T-helper 1 cell (primary cell): Measurements from ENCODE around the gene POLR2J.
A peak's percentile ranks its signal among the peaks of the same experiment; 100 is the strongest.
"Not testable (repeated sequence)": the region's sequence is repeated elsewhere in the genome, so short reads cannot be mapped to it uniquely, and the experiment has no call there.

ENCODE experiments used
- DNase-seq, 5 donors: peaks; one replicate each; pipeline ENCODE4 v3.0.0-alpha.2; 2012 to 2020

Gene POLR2J

DNA sequence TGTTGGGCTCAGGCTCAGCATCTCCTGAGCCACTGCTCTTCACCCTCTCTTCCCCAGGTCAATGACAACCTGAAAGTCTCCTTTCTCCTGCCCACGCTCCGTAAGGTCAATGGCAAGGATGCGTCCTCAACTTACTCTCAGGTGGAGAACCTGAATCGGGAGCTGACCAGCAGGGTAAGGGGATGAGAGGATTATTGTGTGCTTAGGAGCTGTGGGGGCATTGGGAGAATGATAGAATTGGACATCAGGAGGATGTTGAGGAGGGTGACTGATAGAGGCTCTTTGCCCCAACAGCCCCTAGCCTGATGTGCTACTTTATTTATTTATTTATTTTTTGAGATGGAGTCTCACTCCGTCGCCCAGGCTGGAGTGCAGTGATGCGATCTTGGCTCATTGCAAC lies 12.6 kb downstream of the POLR2J start:
- DNase-seq, result no peak

GRCh38 chr7:102464577-102465280 lies 14.0 kb downstream of the POLR2J start, which contains the start of the genes ALKBH4 and LRWD1:
Gene ALKBH4, minus strand, starts transcription at chr7:102464863. Its CDS starts 27 bp downstream, at chr7:102464836.
Gene LRWD1, plus strand, starts transcription at chr7:102464984. Its CDS starts 97 bp downstream, at chr7:102465081.
- peak; percentile 88 to 94 (median 90) for DNase-seq

DNA sequence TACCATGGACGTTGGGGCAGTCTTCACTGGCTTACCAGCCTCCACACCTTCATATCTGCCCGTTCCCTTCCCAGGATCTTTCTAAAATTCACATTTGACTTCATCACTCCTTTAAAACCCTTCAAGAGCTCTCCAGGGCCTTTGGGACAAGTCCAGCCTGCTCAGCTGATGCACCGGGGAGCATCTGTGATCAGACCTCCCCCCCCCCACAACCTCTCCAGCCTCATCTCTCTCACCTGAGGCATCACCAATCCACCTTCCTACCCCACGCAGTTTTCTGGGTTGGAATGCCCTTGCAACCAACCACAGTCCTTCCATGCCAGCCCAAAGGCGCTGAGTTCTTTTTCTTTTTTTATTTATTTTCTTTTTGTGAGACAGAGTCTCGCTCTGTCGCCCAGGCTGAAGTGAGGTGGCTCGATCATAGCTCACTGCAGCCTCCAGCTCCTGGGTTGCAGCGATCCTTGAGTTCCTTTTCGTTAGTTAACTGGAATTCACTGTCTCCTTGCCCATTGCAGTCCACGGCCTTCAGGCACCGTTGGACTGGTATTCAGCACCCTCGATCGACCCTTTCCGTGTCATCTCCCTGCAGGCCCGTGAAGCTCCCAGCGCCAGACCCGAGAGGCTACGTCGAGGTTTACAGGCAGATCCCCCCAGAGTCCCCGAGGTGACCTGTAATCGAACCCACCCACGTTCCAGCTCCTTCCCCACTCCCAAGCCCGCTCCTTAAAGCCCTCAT lies 14.7 kb downstream of the POLR2J start:
- DNase-seq, result no peak

GRCh38 chr7:102460467-102460866 lies 18.3 kb downstream of the POLR2J start:
- DNase-seq, result no peak

- DNase-seq, result no peak
These were observed 19.4 kb downstream of the POLR2J start for GRCh38 chr7:102459221-102459844.

- no peak for DNase-seq
These were observed 21.3 kb downstream of the POLR2J start for GRCh38 chr7:102457352-102457924.

- no peak for DNase-seq
These were observed 22.4 kb downstream of the POLR2J start for GRCh38 chr7:102456327-102456726.

- DNase-seq, result no peak
These were observed 23.1 kb downstream of the POLR2J start for GRCh38 chr7:102455596-102455995.

GRCh38 chr7:102454932-102455331 lies 23.8 kb downstream of the POLR2J start:
- DNase-seq, result not testable (repeated sequence)

DNA sequence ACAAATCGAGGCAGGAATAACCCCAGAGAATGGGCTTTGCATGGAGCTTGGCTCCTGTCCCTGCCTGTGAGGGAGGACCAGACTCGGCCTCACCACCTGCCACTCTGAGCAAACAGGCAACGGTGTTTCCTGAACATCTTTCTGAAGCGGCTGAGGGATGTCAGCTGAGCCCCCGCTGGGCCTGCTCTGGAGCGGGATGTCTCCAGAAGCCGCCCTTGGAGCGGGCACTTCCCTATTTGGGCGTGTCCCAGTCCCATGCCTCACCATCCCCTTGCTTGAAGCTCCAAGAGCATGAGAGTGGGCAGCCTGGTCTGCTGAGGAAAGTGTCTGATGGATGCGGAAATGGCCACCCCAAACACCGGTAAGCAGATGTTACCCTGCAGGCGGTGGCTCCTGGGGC lies 24.3 kb downstream of the POLR2J start:
- no peak for DNase-seq

GRCh38 chr7:102453319-102453718 lies 25.4 kb downstream of the POLR2J start:
- DNase-seq, result no peak

DNA sequence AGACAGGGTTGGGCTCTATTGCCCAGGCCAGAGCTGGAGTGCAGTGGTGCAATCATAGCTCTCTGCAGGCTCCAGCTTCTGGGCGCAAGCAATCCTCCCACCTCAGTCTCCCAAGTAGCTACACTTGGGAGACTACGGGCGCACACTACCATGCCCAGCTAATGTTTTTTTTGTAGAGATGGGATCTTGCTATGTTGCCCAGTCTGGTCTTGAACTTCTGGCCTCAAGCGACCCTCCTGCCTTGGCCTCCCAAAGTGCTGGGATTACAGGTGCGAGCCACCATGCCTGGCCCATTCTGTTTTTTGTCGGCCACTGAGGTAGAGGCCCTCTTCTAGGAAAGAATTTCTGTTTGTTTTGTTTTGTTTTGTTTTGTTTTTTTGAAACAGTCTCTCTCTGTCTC lies 26.3 kb downstream of the POLR2J start:
- no peak for DNase-seq

DNA sequence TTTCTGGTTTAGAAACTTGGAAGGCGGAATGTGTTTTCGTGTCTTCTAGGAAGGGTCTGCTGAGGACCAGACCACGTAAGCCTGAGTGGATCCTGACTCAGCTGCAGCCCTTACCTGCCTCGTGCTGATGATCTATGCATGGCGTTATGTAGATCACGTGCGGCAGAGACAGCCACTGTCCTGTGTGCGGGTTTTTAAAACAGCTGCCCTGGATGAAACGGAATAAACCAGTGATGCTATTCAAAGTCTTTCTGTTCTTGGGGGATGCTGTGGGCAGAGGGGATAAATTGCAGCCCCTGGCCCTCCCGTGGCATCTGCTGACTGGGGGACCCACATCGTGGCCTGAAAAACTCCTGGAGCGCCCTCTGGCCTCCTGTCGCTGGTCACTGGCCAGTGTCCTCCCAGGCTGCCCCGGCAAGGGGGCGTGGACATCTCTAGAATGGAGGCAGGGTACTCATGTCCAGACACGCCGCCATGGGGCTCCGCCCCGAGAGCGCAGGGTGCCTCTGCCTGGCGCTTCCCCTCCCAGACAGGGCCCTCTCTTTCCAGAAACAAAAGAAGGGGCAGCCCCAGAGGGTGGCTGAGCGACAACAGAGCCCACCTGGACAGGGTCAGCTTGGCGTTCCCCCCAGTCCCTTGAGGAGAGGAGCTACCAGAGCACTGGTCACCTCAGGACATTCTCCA lies 27.2 kb downstream of the POLR2J start:
- DNase-seq, result no peak

- DNase-seq, result peak in 3 of 5 donors; percentile 42 to 46 (median 44)
These were observed 28.5 kb downstream of the POLR2J start for GRCh38 chr7:102450242-102450641.

DNA sequence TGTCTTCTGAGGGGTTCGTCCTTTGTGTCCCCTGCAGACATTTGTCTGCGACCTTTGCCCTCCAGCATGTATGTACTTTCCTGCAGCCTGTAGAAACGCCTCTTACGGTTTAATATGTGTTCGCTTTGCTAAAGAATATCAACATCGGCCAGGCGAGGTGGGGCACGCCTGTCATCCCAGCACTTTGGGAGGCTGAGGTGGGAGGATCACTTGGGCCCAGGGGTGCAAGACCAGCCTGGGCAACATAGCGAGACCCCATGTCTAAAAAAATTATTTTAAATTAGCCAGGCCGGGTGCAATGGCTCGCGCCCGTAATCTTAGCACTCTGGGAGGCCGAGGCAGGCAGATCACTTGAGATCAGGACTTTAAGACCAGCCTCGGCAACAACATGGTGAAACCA lies 29.6 kb downstream of the POLR2J start:
- DNase-seq, result no peak

- DNase-seq, result no peak
These were observed 31.4 kb downstream of the POLR2J start for GRCh38 chr7:102447311-102447710.

- no peak for DNase-seq
These were observed 32.1 kb downstream of the POLR2J start for GRCh38 chr7:102446387-102447156.

DNA sequence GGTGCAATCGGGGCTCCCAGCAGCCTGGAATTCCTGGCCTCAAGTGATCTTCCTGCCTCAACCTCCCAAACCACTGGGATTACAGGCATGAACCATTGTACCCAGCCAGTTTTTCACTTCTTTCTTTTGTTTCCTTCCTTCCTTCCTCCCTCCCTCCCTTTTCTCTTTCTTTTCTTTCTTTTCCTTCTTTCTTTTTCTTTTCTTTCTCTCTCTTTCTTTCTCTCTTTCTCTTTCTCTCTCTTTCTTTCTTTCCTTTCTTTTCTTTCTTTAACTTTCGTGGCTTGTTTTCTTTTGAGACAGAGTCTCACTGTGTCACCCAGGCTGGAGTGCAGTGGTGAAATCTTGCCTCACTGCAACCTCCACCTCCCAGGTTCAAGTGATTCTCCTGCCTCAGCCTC lies 33.0 kb downstream of the POLR2J start:
- DNase-seq, result no peak

GRCh38 chr7:102444961-102445673 lies 33.6 kb downstream of the POLR2J start:
- DNase-seq, result no peak

DNA sequence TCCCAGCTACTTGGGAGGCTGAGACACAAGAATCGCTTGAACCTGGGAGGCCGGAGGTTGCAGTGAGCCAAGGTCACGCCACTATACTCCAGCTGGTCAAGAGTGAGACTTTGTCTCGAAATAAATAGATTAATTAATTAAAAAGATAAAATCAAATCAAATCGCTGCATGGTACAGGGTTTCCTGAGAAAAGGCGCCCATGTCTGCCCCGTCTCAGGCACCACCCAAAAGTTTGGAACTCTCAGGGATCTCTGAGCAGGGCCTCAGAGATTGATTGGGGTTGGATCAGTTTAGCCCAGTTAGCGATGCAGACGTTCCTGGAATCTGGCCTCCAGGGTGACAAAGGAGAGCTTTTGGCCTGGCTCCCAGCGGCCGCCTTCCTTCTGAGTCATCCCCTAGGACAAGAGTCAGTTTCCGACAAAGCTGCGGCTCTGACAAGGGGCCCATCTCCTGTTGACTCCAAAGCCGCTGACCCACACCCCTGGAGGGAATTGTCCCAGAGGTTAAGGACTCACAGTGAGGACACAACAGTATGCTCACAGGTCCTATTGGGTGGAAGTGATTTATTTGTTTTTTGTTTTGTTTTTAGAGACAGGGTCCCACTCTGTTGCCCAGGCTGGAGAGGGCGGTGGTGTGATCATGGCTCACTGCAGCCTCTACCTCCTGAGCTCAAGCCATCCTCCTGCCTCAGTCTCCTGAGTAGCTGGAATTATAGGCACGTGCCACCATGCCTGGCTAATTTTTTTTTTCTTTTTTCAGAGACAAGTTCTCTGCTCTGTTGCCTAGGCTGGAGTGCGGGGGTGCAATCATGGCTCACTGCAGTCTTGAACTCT lies 38.5 kb downstream of the POLR2J start:
- no peak for DNase-seq
